GM12874 (cell line): ENCODE measurements around the gene GPR162.

ENCODE experiments used
- CTCF ChIP-seq: IDR thresholded peaks from 2 replicates; pipeline ENCODE4 v1.5.1; 2011; ENCODE audit warnings: low read depth, mild to moderate bottlenecking, control low read depth, low read length, moderate library complexity; ENCODE audit not compliant: insufficient read depth

Gene GPR162

GRCh38 chr12:6821591-6822425, at the start of gene GPR162:
GPR162 (plus strand) TSS chr12:6821821; CDS start chr12:6823899, 2,078 bp downstream.
- no peak for TF ChIP-seq CTCF

- TF ChIP-seq CTCF = no peak
These were observed 49.3 kb upstream of the GPR162 start, which contains the start of gene LAG3 for GRCh38 chr12:6772331-6772695. LAG3 (plus strand) TSS chr12:6772520; CDS start chr12:6772853, 333 bp downstream.

GRCh38 chr12:6772726-6773589, 48.7 kb upstream of the GPR162 start:
- no peak for TF ChIP-seq CTCF

- TF ChIP-seq CTCF = no peak
These were observed 47.9 kb upstream of the GPR162 start for GRCh38 chr12:6773590-6774351.

- no peak for TF ChIP-seq CTCF
These were observed 47.0 kb upstream of the GPR162 start for GRCh38 chr12:6774499-6775062.

- no peak for TF ChIP-seq CTCF
These were observed 46.1 kb upstream of the GPR162 start for GRCh38 chr12:6775185-6776174.
